K562 treated with DMSO at 1 percent for 12 hours (cell line): Measurements from ENCODE around the gene FUNDC1. TPM values are rescaled to one million over a fixed set of nuclear protein-coding genes. Genes with fewer than 3 reads are reported as not detected.

Source experiments
- total RNA-seq: library from RNA; unstranded; fragments of 300-600 nt; gene quantifications from 2 replicates; pipeline ENCODE4 v1.2.3, GENCODE V29; 2022; ENCODE audit not compliant: insufficient read depth

The FUNDC1 gene
- 17.7 and 19.3 TPM in 2 replicates for total RNA-seq

GRCh38 chrX:44542567-44543325 is at the start of gene FUNDC1:
Gene FUNDC1 (minus strand): TSS chrX:44542859. CDS start chrX:44542832, 27 bp downstream.

Other genes with a start within 250 kb of the FUNDC1 start
- 1.5 and 1.7 TPM in 2 replicates for gene EFHC2, start 199.2 kb downstream of the FUNDC1 start, total RNA-seq